A549 (cell line): Measurements from ENCODE around the gene TRANK1. TPM values are rescaled to one million over a fixed set of nuclear protein-coding genes. Genes with fewer than 3 reads are reported as not detected.

Experiments
- ATAC-seq, 2 experiments: fragments of 200-7000 bp in 1 of 2; fragments of >200 bp in 1 of 2; cut with Nextera tagmentation in 1 of 2; cut with Tn5 transposase in 1 of 2; 3 replicates each; pipeline versions ENCODE4 v1.8.0 to v1.9.1; 2018 to 2020; ENCODE audit warnings: mild to moderate bottlenecking in 1 of 2, moderate library complexity in 1 of 2
- CTCF ChIA-PET: fragments of 300-600 bp; sonication (Branson Sonifier 250); formaldehyde crosslinking; extraction: SDS; loops from one replicate; lab custom pipeline; 2021; ENCODE audit warnings: antibody characterized with exemption, inconsistent platforms; lab: Yijun Ruan, JAX
- POLR2A ChIA-PET: fragments of 350-600 bp; formaldehyde crosslinking; extraction: SDS; loops from one replicate; lab custom pipeline; 2021; ENCODE audit warnings: antibody characterized with exemption, inconsistent platforms; lab: Yijun Ruan, JAX
- DNase-seq, 2 experiments: peaks; one replicate each; pipeline versions ENCODE4 v3.0.0 to v3.0.0-alpha.2; 2011 to 2016; ENCODE audit warnings: low read depth in 1 of 2, low spot score in 1 of 2
- FAIRE-seq: peaks from 2 replicates; lab custom pipeline; 2011; peaks lifted over from hg19 to GRCh38; lab: Jason Lieb, UNC
- H3K27ac ChIP-seq, 2 experiments: fragments of >200 bp; sonication (Bioruptor Twin); formaldehyde crosslinking; 3 replicates each; pipeline ENCODE4 v1.5.1; 2016 to 2017
- H3K4me1 ChIP-seq: fragments of >200 bp; sonication (Bioruptor Twin); formaldehyde crosslinking; 3 replicates; pipeline ENCODE4 v1.6.1; 2016
- H3K4me2 ChIP-seq: fragments of >200 bp; sonication (Bioruptor Twin); formaldehyde crosslinking; 3 replicates; pipeline ENCODE4 v1.6.1; 2016
- H3K4me3 ChIP-seq: fragments of >200 bp; sonication (Bioruptor Twin); formaldehyde crosslinking; 3 replicates; pipeline ENCODE4 v1.5.1; 2016
- H3K9me3 ChIP-seq: fragments of >200 bp; sonication (Bioruptor Twin); formaldehyde crosslinking; 3 replicates; pipeline ENCODE4 v1.6.1; 2016
- ATOH8 ChIP-seq: fragments of 250-450 bp; sonication (Bioruptor Pico); IDR thresholded peaks from 2 replicates; pipeline ENCODE4 v1.5.0; 2020; ENCODE audit warnings: low read depth, mild to moderate bottlenecking, moderate library complexity
- FOSL2 ChIP-seq, 2 experiments: fragments of 450-650 bp in 1 of 2; fragments of >200 bp in 1 of 2; sonication (Bioruptor Twin) in 1 of 2; formaldehyde crosslinking; IDR thresholded peaks; 2 replicates each; pipeline versions ENCODE4 v1.5.0 to v1.6.1; 2016 to 2020; ENCODE audit warnings: mild to moderate bottlenecking in 1 of 2, moderate library complexity in 1 of 2
- FOXS1 ChIP-seq: fragments of 250-450 bp; sonication (Bioruptor Pico); IDR thresholded peaks from 2 replicates; pipeline ENCODE4 v1.5.0; 2020; ENCODE audit warnings: mild to moderate bottlenecking, moderate library complexity
- HDAC2 ChIP-seq: fragments of 200-600 bp; sonication (generic); IDR thresholded peaks from 2 replicates; pipeline ENCODE4 v1.6.1; 2016
- HMGXB4 ChIP-seq: fragments of 250-450 bp; sonication (Bioruptor Pico); IDR thresholded peaks from 2 replicates; pipeline ENCODE4 v1.5.0; 2021; ENCODE audit warnings: mild to moderate bottlenecking, moderate library complexity, borderline replicate concordance
- JUN ChIP-seq, 2 experiments: fragments of >200 bp; sonication (Bioruptor Twin); formaldehyde crosslinking; IDR thresholded peaks; 2 replicates in 1 of 2; 3 replicates in 1 of 2; pipeline ENCODE4 v1.6.1; 2016 to 2017
- KDM1A ChIP-seq: fragments of 200-600 bp; sonication (generic); IDR thresholded peaks from 2 replicates; pipeline ENCODE4 v1.6.1; 2016; ENCODE audit warnings: low read depth, mild to moderate bottlenecking
- NFE2L2 ChIP-seq: fragments of 150-350 bp; conservative IDR thresholded peaks from 2 replicates; pipeline ENCODE4 v1.6.1; 2014; ENCODE audit warnings: low read length
- NPAS2 ChIP-seq: fragments of 250-450 bp; sonication (Bioruptor Pico); IDR thresholded peaks from 2 replicates; pipeline ENCODE4 v1.8.0; 2022; ENCODE audit warnings: mild to moderate bottlenecking, moderate library complexity, borderline replicate concordance
- PHF8 ChIP-seq: fragments of 200-600 bp; sonication (generic); IDR thresholded peaks from 2 replicates; pipeline ENCODE4 v1.6.1; 2016; ENCODE audit warnings: low read depth, mild to moderate bottlenecking, antibody characterized with exemption, moderate library complexity, borderline replicate concordance
- RCOR1 ChIP-seq: fragments of 150-350 bp; IDR thresholded peaks from 2 replicates; pipeline ENCODE4 v1.6.1; 2014; ENCODE audit warnings: antibody characterized with exemption, low read length, low read depth
- REST ChIP-seq: fragments of 200-600 bp; sonication (generic); IDR thresholded peaks from 2 replicates; pipeline ENCODE4 v1.6.1; 2016; ENCODE audit warnings: antibody characterized with exemption, mild to moderate bottlenecking, moderate library complexity
- TP53 ChIP-seq: fragments of 250-450 bp; sonication (Bioruptor Pico); IDR thresholded peaks from 2 replicates; pipeline ENCODE4 v1.5.0; 2021; ENCODE audit warnings: mild to moderate bottlenecking, moderate library complexity
- ZC3H11A ChIP-seq: fragments of 450-650 bp; IDR thresholded peaks from 2 replicates; pipeline ENCODE4 v1.6.1; 2014; ENCODE audit warnings: antibody characterized with exemption, mild to moderate bottlenecking
- ZSCAN20 ChIP-seq: fragments of 250-450 bp; sonication (Bioruptor Pico); IDR thresholded peaks from 2 replicates; pipeline ENCODE4 v1.8.0; 2022; ENCODE audit warnings: mild to moderate bottlenecking, moderate library complexity
- WGBS: methylation state at CpG from one replicate; pipeline ENCODE4 v1.1.6; 2017; ENCODE audit errors: missing lambda C conversion rate; 5-methylcytosine and 5-hydroxymethylcytosine counted together
- polyA plus RNA-seq, 4 experiments: library from polyadenylated mRNA; depleted of rRNA in 3 of 4; stranded (reverse); fragments of >200 nt; fragmentation: RNase III in 1 of 4; extraction: RNeasy Plus Mini Kit Qiagen cat#74134 plus additional on column Dnase treatment in 1 of 4; gene quantifications; 2 replicates in 3 of 4; 3 replicates in 1 of 4; pipeline ENCODE4 v1.2.3, GENCODE V29; 2011 to 2017

TRANK1 gene
- polyA plus RNA-seq, 2 of the 4 experiments (the other 2 are of a cell fraction) = 0.58 to 3.2 TPM

- Histone ChIP-seq H3K27ac (no peak overlapping the region), H3K4me3 (no peak overlapping the region), H3K9me3 (peaks cover 1% of the 10 kb centered on the region; the same call in 2 of the 3 replicates), H3K4me2 (no peak overlapping the region), H3K4me1 (no peaks in the 10 kb centered on the region)
- 30% methylated on average over 2 of the region's 2 CpGs for WGBS
- ATAC-seq = no peak
- TF ChIP-seq FOXS1 (CRISPR knock-in tag) (no peak), ZSCAN20 (no peak), TP53 (CRISPR knock-in tag) (no peak), HDAC2 (no peak), PHF8 (no peak), HMGXB4 (no peak), KDM1A (no peak), NPAS2 (no peak), REST (no peak), ZC3H11A (no peak)
- ChIA-PET POLR2A (no interaction called here), CTCF (interaction anchor here (0.5 to 1.7 kb wide), 5 partner anchors 12 to 293 kb away, joined by 3 to 5 read pairs (median 3); no protein-coding TSS in a partner anchor)
- no peak for DNase-seq
- no peak for FAIRE-seq
Measured at GRCh38 chr3:36811768-36812167, 133.1 kb downstream of the TRANK1 start.

GRCh38 chr3:36804295-36805055, 140.4 kb downstream of the TRANK1 start:
- no peak for TF ChIP-seq ATOH8 (CRISPR knock-in tag)
- TF ChIP-seq FOSL2 (IDR thresholded peaks at IDR 0.05) = no peak
- no peak for TF ChIP-seq FOSL2 (CRISPR knock-in tag; IDR thresholded peaks at IDR 0.05)
- no peak for TF ChIP-seq NFE2L2
- no peak for TF ChIP-seq JUN (IDR thresholded peaks at IDR 0.05)
- no peak for TF ChIP-seq RCOR1
- no peak for TF ChIP-seq PHF8
- Histone ChIP-seq H3K27ac (no peak overlapping the region), H3K4me3 (no peak overlapping the region), H3K4me1 (no peaks in the 10 kb centered on the region), H3K9me3 (peaks cover 15% of the 10 kb centered on the region), H3K4me2 (no peak overlapping the region)
- DNase-seq = no peak
- WGBS = 38% methylated on average over 2 of the region's 2 CpGs
- no peak for ATAC-seq
- CTCF ChIA-PET = interaction anchor here (0.5 to 3.0 kb wide), 6 partner anchors 10 to 101 kb away, joined by 3 to 13 read pairs (median 3); no protein-coding TSS in a partner anchor
- no peak for FAIRE-seq
- POLR2A ChIA-PET = no interaction called here
